Fibroblast of mammary gland (primary cell): Measurements from ENCODE around the gene PRKN.
A peak's percentile ranks its signal among the peaks of the same experiment; 100 is the strongest.

Experiments used
- DNase-seq: peaks from one replicate; pipeline ENCODE4 v3.0.0-alpha.2; 2010; ENCODE audit warnings: low read depth
- H3K4me3 ChIP-seq: 2 replicates; pipeline ENCODE4 v1.5.1; 2011; ENCODE audit warnings: low read depth, mild to moderate bottlenecking, low read length, moderate library complexity; ENCODE audit not compliant: control insufficient read depth
- CTCF ChIP-seq: conservative IDR thresholded peaks from 2 replicates; pipeline ENCODE4 v1.5.1; 2011; ENCODE audit warnings: low read depth, low read length, inconsistent platforms; ENCODE audit not compliant: control insufficient read depth, insufficient read depth

Gene PRKN

GRCh38 chr6:161721511-161721910 lies 1006.1 kb downstream of the PRKN start:
- no peak for DNase-seq
- TF ChIP-seq CTCF: no peak
- no peak overlapping the region for H3K4me3 ChIP-seq

GRCh38 chr6:161716176-161716575 lies 1011.4 kb downstream of the PRKN start:
- H3K4me3 ChIP-seq: no peak overlapping the region
- no peak for TF ChIP-seq CTCF
- DNase-seq: no peak

GRCh38 chr6:161711938-161712337 lies 1015.6 kb downstream of the PRKN start:
- DNase-seq: no peak
- no peak overlapping the region for H3K4me3 ChIP-seq
- no peak for TF ChIP-seq CTCF

- TF ChIP-seq CTCF: no peak
- no peak for DNase-seq
Observed at GRCh38 chr6:161711515-161711914, 1016.1 kb downstream of the PRKN start.

GRCh38 chr6:161710698-161711097 lies 1016.9 kb downstream of the PRKN start:
- H3K4me3 ChIP-seq: no peak overlapping the region
- TF ChIP-seq CTCF: no peak
- no peak for DNase-seq

More at GRCh38 chr6:161711515-161711914, 1016.1 kb downstream of the PRKN start:
- no peak overlapping the region for H3K4me3 ChIP-seq

GRCh38 chr6:161701056-161701455 lies 1026.5 kb downstream of the PRKN start:
- no peak overlapping the region for H3K4me3 ChIP-seq
- no peak for DNase-seq
- TF ChIP-seq CTCF: no peak

GRCh38 chr6:161696801-161697200 lies 1030.8 kb downstream of the PRKN start:
- peak; percentile 4 for DNase-seq
- no peak overlapping the region for H3K4me3 ChIP-seq
- no peak for TF ChIP-seq CTCF
